Measurements from ENCODE around the gene KAT2A. TPM values are rescaled to one million over a fixed set of nuclear protein-coding genes. Genes with fewer than 3 reads are reported as not detected.
A peak's percentile ranks its signal among the peaks of the same experiment; 100 is the strongest.

KAT2A gene
- total RNA-seq, 1 donor from 2014 or later = 18.4 TPM

- no peaks in the 10 kb centered on the region for H3K36me3 ChIP-seq
- H2AFZ ChIP-seq (replicated peaks) = no peak overlapping the region
- no peak for DNase-seq (ENCODE audit: low spot score)
- Mint-ChIP-seq H3K4me1 (peaks cover 18% of the 10 kb centered on the region), H3K27ac (peak overlapping the region; percentile 69), H3K4me3 (no peak overlapping the region), H3K36me3 (no peaks in the 10 kb centered on the region), H3K9me3 (no peaks in the 10 kb centered on the region), H3K27me3 (ENCODE audit: insufficient read depth, low read depth) (peaks cover 17% of the 10 kb centered on the region)
- H4K20me1 ChIP-seq (ENCODE audit: low read depth) = no peaks in the 10 kb centered on the region
- no peak for TF ChIP-seq EZH2 (IDR thresholded peaks at IDR 0.05)
- TF ChIP-seq CTCF (IDR thresholded peaks at IDR 0.05) = no peak
- no peak for TF ChIP-seq EZH2phosphoT487 (IDR thresholded peaks at IDR 0.05)
- H3K79me2 ChIP-seq (ENCODE audit: low read depth) = no peaks in the 10 kb centered on the region
- H3K4me3 ChIP-seq = no peak overlapping the region
- H3K27ac ChIP-seq = no peak overlapping the region
- H3K9me3 ChIP-seq (ENCODE audit: low read depth) = no peaks in the 10 kb centered on the region
- H3K27me3 ChIP-seq = peaks cover 23% of the 10 kb centered on the region
- peaks cover 1% of the 10 kb centered on the region for H3F3A ChIP-seq (ENCODE audit: low read depth)
- no peak overlapping the region for H3K4me2 ChIP-seq
- peaks cover 4% of the 10 kb centered on the region for H3K4me1 ChIP-seq
- H3K9ac ChIP-seq = no peak overlapping the region
Observed at GRCh38 chr17:42104264-42104663, 16.9 kb downstream of the KAT2A start.

DNA sequence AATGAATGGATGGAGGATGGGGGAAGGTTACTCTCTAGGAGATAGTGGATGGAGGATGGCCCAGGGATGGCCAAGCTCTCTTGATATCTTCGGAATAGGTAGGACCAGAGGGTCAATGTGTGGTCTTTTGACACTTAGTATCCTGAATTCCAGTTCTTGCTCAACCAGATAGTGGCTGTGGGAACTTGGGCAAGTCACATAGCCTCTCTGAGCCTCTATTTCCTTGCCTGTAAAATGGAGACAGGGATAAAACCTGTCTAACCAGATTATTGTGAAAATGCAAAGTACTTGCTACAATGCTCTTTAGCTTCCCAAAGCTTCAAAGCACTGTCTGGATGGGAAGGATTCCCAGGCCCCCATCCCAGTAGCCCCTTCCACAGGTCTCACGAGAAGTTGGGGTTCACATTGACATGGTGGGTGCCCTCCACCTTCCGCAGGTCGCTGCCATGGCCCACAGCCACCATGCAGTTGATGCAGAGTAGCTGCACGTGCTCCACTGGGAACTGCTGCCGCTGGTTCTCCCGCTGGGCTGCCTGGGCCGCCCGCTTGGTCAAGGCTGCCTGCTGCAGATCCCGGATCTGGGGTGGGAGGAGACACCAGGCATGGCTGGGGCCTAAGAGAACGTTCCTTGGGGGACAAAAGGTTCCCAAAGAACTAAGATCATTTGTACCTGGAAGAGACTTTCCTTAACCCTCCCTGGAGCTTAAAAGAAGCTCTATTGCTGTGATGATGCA, 17.8 kb downstream of the KAT2A start:
- DNase-seq (ENCODE audit: low spot score) = no peak
- Histone ChIP-seq H3K27me3 (peaks cover 32% of the 10 kb centered on the region), H3K4me1 (peaks cover 4% of the 10 kb centered on the region), H2AFZ (replicated peaks) (no peak overlapping the region), H3F3A (ENCODE audit: low read depth) (peaks cover 8% of the 10 kb centered on the region), H3K36me3 (no peaks in the 10 kb centered on the region), H3K27ac (no peak overlapping the region), H3K4me2 (no peak overlapping the region), H4K20me1 (ENCODE audit: low read depth) (no peaks in the 10 kb centered on the region), H3K79me2 (ENCODE audit: low read depth) (no peaks in the 10 kb centered on the region), H3K9ac (no peak overlapping the region), H3K4me3 (no peak overlapping the region), H3K9me3 (ENCODE audit: low read depth) (no peaks in the 10 kb centered on the region)
- Mint-ChIP-seq H3K27ac (no peak overlapping the region), H3K9me3 (no peaks in the 10 kb centered on the region), H3K27me3 (ENCODE audit: insufficient read depth, low read depth) (peaks cover 16% of the 10 kb centered on the region), H3K36me3 (no peaks in the 10 kb centered on the region), H3K4me1 (peaks cover 19% of the 10 kb centered on the region), H3K4me3 (no peak overlapping the region)
- no peak for TF ChIP-seq EZH2 (IDR thresholded peaks at IDR 0.05)
- TF ChIP-seq CTCF (IDR thresholded peaks at IDR 0.05) = no peak
- TF ChIP-seq EZH2phosphoT487 (IDR thresholded peaks at IDR 0.05) = no peak

- no peak overlapping the region for H3K4me3 Mint-ChIP-seq
- Histone ChIP-seq H2AFZ (replicated peaks) (no peak overlapping the region), H3K9me3 (ENCODE audit: low read depth) (no peaks in the 10 kb centered on the region), H3F3A (ENCODE audit: low read depth) (peaks cover 12% of the 10 kb centered on the region), H3K36me3 (no peaks in the 10 kb centered on the region), H3K4me1 (peaks cover 7% of the 10 kb centered on the region), H3K27me3 (peaks cover 41% of the 10 kb centered on the region), H4K20me1 (ENCODE audit: low read depth) (no peaks in the 10 kb centered on the region), H3K4me2 (no peak overlapping the region), H3K9ac (no peak overlapping the region), H3K27ac (no peak overlapping the region), H3K4me3 (no peak overlapping the region), H3K79me2 (ENCODE audit: low read depth) (no peaks in the 10 kb centered on the region)
- peak; percentile 79 for DNase-seq (ENCODE audit: low spot score)
- peaks cover 21% of the 10 kb centered on the region for H3K4me1 Mint-ChIP-seq
- no peaks in the 10 kb centered on the region for H3K9me3 Mint-ChIP-seq
- no peak overlapping the region for H3K27ac Mint-ChIP-seq
- no peaks in the 10 kb centered on the region for H3K36me3 Mint-ChIP-seq
- peaks cover 28% of the 10 kb centered on the region for H3K27me3 Mint-ChIP-seq (ENCODE audit: insufficient read depth, low read depth)
- TF ChIP-seq EZH2phosphoT487 (IDR thresholded peaks at IDR 0.05) (no peak), EZH2 (IDR thresholded peaks at IDR 0.05) (no peak), CTCF (IDR thresholded peaks at IDR 0.05) (peak; percentile 95)
Observed at GRCh38 chr17:42101513-42102292, 19.5 kb downstream of the KAT2A start.

Data from neural progenitor cell (in vitro differentiated cells).